Liver (tissue), 3 donors: Measurements from ENCODE around the gene GSTT4.

Experiments
- ATF3 ChIP-seq: IDR thresholded peaks from 2 replicates; pipeline ENCODE4 v1.6.1; 2016; ENCODE audit warnings: antibody characterized with exemption
- CTCF ChIP-seq: fragments of 150-350 bp; IDR thresholded peaks from 2 replicates; pipeline ENCODE4 v1.5.1; 2017; ENCODE audit warnings: improper control_type of control experiment, low read depth, low read length; ENCODE audit not compliant: missing input control
- FOXA1 ChIP-seq: IDR thresholded peaks from 2 replicates; pipeline ENCODE4 v1.6.1; 2016; ENCODE audit warnings: antibody characterized with exemption
- GABPA ChIP-seq, 2 donors: IDR thresholded peaks in 1 of 2; conservative IDR thresholded peaks in 1 of 2; 2 replicates each; pipeline ENCODE4 v1.6.1; 2016; ENCODE audit warnings: antibody characterized with exemption in 2 of 2, mild to moderate bottlenecking in 1 of 2, moderate library complexity in 1 of 2
- JUND ChIP-seq, 2 donors: IDR thresholded peaks; 2 replicates each; pipeline ENCODE4 v1.6.1; 2016; ENCODE audit warnings: antibody characterized with exemption in 2 of 2
- MAX ChIP-seq: IDR thresholded peaks from 2 replicates; pipeline ENCODE4 v1.6.1; 2016; ENCODE audit warnings: antibody characterized with exemption
- NR2F2 ChIP-seq: IDR thresholded peaks from 2 replicates; pipeline ENCODE4 v1.6.1; 2016; ENCODE audit warnings: antibody characterized with exemption
- REST ChIP-seq: IDR thresholded peaks from 2 replicates; pipeline ENCODE4 v1.6.1; 2016; ENCODE audit warnings: antibody characterized with exemption, mild to moderate bottlenecking
- RXRA ChIP-seq, 2 donors: IDR thresholded peaks; 2 replicates each; pipeline ENCODE4 v1.6.1; 2017 to 2018; ENCODE audit warnings: antibody characterized with exemption in 2 of 2, mild to moderate bottlenecking in 1 of 2
- SP1 ChIP-seq: IDR thresholded peaks from 2 replicates; pipeline ENCODE4 v1.6.1; 2018; ENCODE audit warnings: antibody characterized with exemption, mild to moderate bottlenecking
- TAF1 ChIP-seq: conservative IDR thresholded peaks from 2 replicates; pipeline ENCODE4 v1.6.1; 2016; ENCODE audit warnings: antibody characterized with exemption, mild to moderate bottlenecking
- YY1 ChIP-seq: IDR thresholded peaks from 2 replicates; pipeline ENCODE4 v1.6.1; 2016; ENCODE audit warnings: antibody characterized with exemption, mild to moderate bottlenecking
- donor health status: healthy.
- donor health status: healthy.

- TF ChIP-seq ATF3 (no peak), CTCF (no peak), RXRA (IDR thresholded peaks at IDR 0.05) (no peak), REST (no peak), FOXA1 (no peak), NR2F2 (no peak), MAX (no peak), YY1 (no peak), TAF1 (no peak), JUND (IDR thresholded peaks at IDR 0.05) (no peak), SP1 (no peak), GABPA (IDR thresholded peaks at IDR 0.05 in 1 of 2, conservative IDR thresholded peaks at IDR 0.05 in 1 of 2) (no peak)
These were observed 1.4 kb downstream of the GSTT4 start for GRCh38 chr22:24003887-24004286.
